HEK293 (cell line): ENCODE measurements around the gene MED20.

Experiments
- GFI1B ChIP-seq: fragments of 450-650 bp; formaldehyde crosslinking; IDR thresholded peaks from 2 replicates; pipeline ENCODE4 v1.5.1; 2016; ENCODE audit warnings: missing biosample characterization, missing genetic modification characterization
- GLIS2 ChIP-seq: fragments of 450-650 bp; formaldehyde crosslinking; IDR thresholded peaks from 2 replicates; pipeline ENCODE4 v1.5.1; 2016; ENCODE audit warnings: missing biosample characterization, missing genetic modification characterization
- IKZF3 ChIP-seq: fragments of 450-650 bp; IDR thresholded peaks from 2 replicates; pipeline ENCODE4 v1.5.0; 2018; ENCODE audit warnings: missing biosample characterization, mild to moderate bottlenecking, missing genetic modification characterization, moderate library complexity
- KLF8 ChIP-seq: fragments of 450-650 bp; formaldehyde crosslinking; IDR thresholded peaks from 2 replicates; pipeline ENCODE4 v1.5.1; 2016; ENCODE audit warnings: missing biosample characterization, missing genetic modification characterization
- PATZ1 ChIP-seq: fragments of 450-650 bp; formaldehyde crosslinking; IDR thresholded peaks from 2 replicates; pipeline ENCODE4 v1.5.1; 2016; ENCODE audit warnings: missing biosample characterization, missing genetic modification characterization
- SP3 ChIP-seq: fragments of 450-650 bp; formaldehyde crosslinking; IDR thresholded peaks from 2 replicates; pipeline ENCODE4 v1.5.1; 2016; ENCODE audit warnings: missing biosample characterization, missing genetic modification characterization
- WT1 ChIP-seq: fragments of 450-650 bp; formaldehyde crosslinking; IDR thresholded peaks from 2 replicates; pipeline ENCODE4 v1.5.1; 2016; ENCODE audit warnings: missing biosample characterization, missing genetic modification characterization
- ZBTB44 ChIP-seq: fragments of 450-650 bp; IDR thresholded peaks from 2 replicates; pipeline ENCODE4 v1.5.1; 2018; ENCODE audit warnings: missing biosample characterization, mild to moderate bottlenecking, missing genetic modification characterization
- ZFHX2 ChIP-seq: fragments of 450-650 bp; formaldehyde crosslinking; conservative IDR thresholded peaks from 2 replicates; pipeline ENCODE4 v1.5.1; 2016; ENCODE audit warnings: missing biosample characterization, missing genetic modification characterization
- ZNF132 ChIP-seq: fragments of 450-650 bp; formaldehyde crosslinking; IDR thresholded peaks from 2 replicates; pipeline ENCODE4 v1.5.1; 2017; ENCODE audit warnings: missing biosample characterization, missing genetic modification characterization, borderline replicate concordance
- ZNF146 ChIP-seq: fragments of 450-650 bp; formaldehyde crosslinking; IDR thresholded peaks from 2 replicates; pipeline ENCODE4 v1.5.1; 2016; ENCODE audit warnings: missing biosample characterization, missing genetic modification characterization
- ZNF2 ChIP-seq: fragments of 450-650 bp; formaldehyde crosslinking; IDR thresholded peaks from 2 replicates; pipeline ENCODE4 v1.5.1; 2016; ENCODE audit warnings: missing biosample characterization, missing genetic modification characterization
- ZNF292 ChIP-seq: fragments of 450-650 bp; formaldehyde crosslinking; IDR thresholded peaks from 2 replicates; pipeline ENCODE4 v1.5.1; 2016; ENCODE audit warnings: low read depth, missing biosample characterization, missing genetic modification characterization, borderline replicate concordance
- ZNF341 ChIP-seq: fragments of 450-650 bp; formaldehyde crosslinking; IDR thresholded peaks from 2 replicates; pipeline ENCODE4; 2016; ENCODE audit warnings: low read depth, missing biosample characterization, missing genetic modification characterization
- ZNF398 ChIP-seq: fragments of 450-650 bp; formaldehyde crosslinking; IDR thresholded peaks from 2 replicates; pipeline ENCODE4 v1.5.1; 2017; ENCODE audit warnings: missing biosample characterization, missing genetic modification characterization
- ZNF544 ChIP-seq: fragments of 450-650 bp; formaldehyde crosslinking; IDR thresholded peaks from 2 replicates; pipeline ENCODE4 v1.5.0; 2017; ENCODE audit warnings: missing biosample characterization, missing genetic modification characterization
- ZNF629 ChIP-seq: fragments of 450-650 bp; formaldehyde crosslinking; IDR thresholded peaks from 2 replicates; pipeline ENCODE4 v1.5.1; 2017; ENCODE audit warnings: missing biosample characterization, missing genetic modification characterization
- ZNF791 ChIP-seq: fragments of 450-650 bp; formaldehyde crosslinking; IDR thresholded peaks from 2 replicates; pipeline ENCODE4 v1.5.1; 2016; ENCODE audit warnings: missing biosample characterization, missing genetic modification characterization
- ZNF792 ChIP-seq: fragments of 450-650 bp; formaldehyde crosslinking; IDR thresholded peaks from 2 replicates; pipeline ENCODE4 v1.5.1; 2016; ENCODE audit warnings: missing biosample characterization, missing genetic modification characterization
- ZNF843 ChIP-seq: fragments of 450-650 bp; formaldehyde crosslinking; IDR thresholded peaks from 2 replicates; pipeline ENCODE4 v1.5.1; 2016; ENCODE audit warnings: missing biosample characterization, missing genetic modification characterization
- TF ChIP-seq, protein P1 (sequence below): fragments of 450-650 bp; formaldehyde crosslinking; IDR thresholded peaks from 2 replicates; pipeline ENCODE4 v1.5.1; 2016; ENCODE audit warnings: missing biosample characterization, missing genetic modification characterization

MED20 gene

DNA sequence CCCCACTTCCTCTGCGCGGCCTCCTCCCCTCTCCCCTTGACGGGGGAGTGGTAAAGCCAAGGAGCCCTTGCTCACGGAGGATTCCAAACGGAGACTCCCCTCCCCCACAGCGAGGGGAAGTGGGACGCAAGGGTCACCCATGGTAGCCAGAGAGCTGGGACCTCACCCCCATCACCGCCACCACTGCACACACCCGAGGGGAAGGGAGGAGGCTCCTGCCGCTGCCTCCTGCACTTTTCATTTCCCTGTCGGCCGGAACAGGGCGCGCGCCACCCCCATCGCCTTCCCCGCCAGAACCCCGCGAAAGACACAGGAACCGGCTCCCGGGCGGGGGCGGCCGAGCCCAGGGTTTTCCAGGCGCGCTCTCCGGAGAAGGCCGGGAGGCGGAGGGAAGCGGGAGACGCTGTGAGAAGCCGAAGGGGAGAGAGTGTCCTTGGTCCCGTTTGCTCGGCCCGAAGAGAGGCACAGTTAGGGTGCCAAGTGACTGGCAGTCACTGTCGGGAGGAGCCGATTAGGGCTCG, 19.9 kb upstream of the MED20 start (continued):
- TF ChIP-seq PATZ1 (tag by site-specific recombination) (peak; percentile 69; the same call in 1 of the 2 replicates), IKZF3 (tag by site-specific recombination) (peak; percentile 62), GFI1B (no peak), GLIS2 (tag by site-specific recombination) (peak; percentile 89), ZNF544 (tag by site-specific recombination) (no peak), ZNF792 (tag by site-specific recombination) (no peak), ZNF2 (tag by site-specific recombination) (0 out of 2 replicates have a peak, but pooled peaks have one; percentile 62), ZNF629 (tag by site-specific recombination) (no peak), ZNF292 (tag by site-specific recombination) (no peak), ZNF843 (no peak), ZNF791 (tag by site-specific recombination) (no peak), ZFHX2 (tag by site-specific recombination) (peak; percentile 57; the same call in 1 of the 2 replicates), ZBTB44 (no peak), SP3 (tag by site-specific recombination) (peak; percentile 54; the same call in 1 of the 2 replicates), ZNF132 (tag by site-specific recombination) (no peak), ZNF341 (tag by site-specific recombination) (peak; percentile 71), ZNF398 (tag by site-specific recombination) (peak; percentile 75), WT1 (tag by site-specific recombination) (0 out of 2 replicates have a peak, but pooled peaks have one; percentile 55), KLF8 (no peak), ZNF146 (tag by site-specific recombination) (no peak)
- TF ChIP-seq, protein P1, sequence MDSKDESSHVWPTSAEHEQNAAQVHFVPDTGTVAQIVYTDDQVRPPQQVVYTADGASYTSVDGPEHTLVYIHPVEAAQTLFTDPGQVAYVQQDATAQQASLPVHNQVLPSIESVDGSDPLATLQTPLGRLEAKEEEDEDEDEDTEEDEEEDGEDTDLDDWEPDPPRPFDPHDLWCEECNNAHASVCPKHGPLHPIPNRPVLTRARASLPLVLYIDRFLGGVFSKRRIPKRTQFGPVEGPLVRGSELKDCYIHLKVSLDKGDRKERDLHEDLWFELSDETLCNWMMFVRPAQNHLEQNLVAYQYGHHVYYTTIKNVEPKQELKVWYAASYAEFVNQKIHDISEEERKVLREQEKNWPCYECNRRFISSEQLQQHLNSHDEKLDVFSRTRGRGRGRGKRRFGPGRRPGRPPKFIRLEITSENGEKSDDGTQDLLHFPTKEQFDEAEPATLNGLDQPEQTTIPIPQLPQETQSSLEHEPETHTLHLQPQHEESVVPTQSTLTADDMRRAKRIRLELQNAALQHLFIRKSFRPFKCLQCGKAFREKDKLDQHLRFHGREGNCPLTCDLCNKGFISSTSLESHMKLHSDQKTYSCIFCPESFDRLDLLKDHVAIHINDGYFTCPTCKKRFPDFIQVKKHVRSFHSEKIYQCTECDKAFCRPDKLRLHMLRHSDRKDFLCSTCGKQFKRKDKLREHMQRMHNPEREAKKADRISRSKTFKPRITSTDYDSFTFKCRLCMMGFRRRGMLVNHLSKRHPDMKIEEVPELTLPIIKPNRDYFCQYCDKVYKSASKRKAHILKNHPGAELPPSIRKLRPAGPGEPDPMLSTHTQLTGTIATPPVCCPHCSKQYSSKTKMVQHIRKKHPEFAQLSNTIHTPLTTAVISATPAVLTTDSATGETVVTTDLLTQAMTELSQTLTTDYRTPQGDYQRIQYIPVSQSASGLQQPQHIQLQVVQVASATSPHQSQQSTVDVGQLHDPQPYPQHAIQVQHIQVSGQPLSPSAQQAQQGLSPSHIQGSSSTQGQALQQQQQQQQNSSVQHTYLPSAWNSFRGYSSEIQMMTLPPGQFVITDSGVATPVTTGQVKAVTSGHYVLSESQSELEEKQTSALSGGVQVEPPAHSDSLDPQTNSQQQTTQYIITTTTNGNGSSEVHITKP (tag by site-specific recombination): peak; percentile 85
